Fibroblast of mammary gland (primary cell): Measurements from ENCODE around the gene CORO2B.

Experiments
- DNase-seq: peaks from one replicate; pipeline ENCODE4 v3.0.0-alpha.2; 2010; ENCODE audit warnings: low read depth
- H3K4me3 ChIP-seq: 2 replicates; pipeline ENCODE4 v1.5.1; 2011; ENCODE audit warnings: low read depth, mild to moderate bottlenecking, low read length, moderate library complexity; ENCODE audit not compliant: control insufficient read depth
- CTCF ChIP-seq: conservative IDR thresholded peaks from 2 replicates; pipeline ENCODE4 v1.5.1; 2011; ENCODE audit warnings: low read depth, low read length, inconsistent platforms; ENCODE audit not compliant: control insufficient read depth, insufficient read depth

Gene CORO2B

DNA sequence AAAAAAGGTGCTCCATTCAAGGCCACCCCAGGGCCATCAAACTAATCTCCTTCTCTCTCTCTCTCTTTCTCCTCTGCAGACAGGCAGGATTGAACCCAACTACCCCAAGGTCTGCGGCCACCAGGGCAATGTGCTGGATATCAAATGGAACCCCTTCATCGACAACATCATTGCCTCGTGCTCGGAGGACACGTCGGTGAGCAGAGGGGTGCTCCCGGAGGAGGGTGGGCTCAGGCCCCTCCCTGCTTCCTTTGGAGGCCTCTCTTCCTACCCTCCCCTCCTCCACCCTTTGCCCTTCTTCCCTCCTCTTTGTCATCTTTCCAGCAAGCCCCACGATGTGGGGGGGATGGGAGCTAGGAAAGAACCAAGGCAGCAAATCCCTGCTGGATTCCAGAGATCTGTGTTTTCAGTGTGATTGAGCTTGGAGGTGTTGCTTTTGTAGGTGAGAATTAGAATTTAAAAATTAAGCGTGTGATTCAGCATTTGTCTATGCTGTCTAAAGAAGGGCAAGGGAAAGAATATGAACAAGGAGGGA is 116.3 kb downstream of the CORO2B start:
- H3K4me3 ChIP-seq = no peak overlapping the region
- DNase-seq = no peak
- no peak for TF ChIP-seq CTCF

DNA sequence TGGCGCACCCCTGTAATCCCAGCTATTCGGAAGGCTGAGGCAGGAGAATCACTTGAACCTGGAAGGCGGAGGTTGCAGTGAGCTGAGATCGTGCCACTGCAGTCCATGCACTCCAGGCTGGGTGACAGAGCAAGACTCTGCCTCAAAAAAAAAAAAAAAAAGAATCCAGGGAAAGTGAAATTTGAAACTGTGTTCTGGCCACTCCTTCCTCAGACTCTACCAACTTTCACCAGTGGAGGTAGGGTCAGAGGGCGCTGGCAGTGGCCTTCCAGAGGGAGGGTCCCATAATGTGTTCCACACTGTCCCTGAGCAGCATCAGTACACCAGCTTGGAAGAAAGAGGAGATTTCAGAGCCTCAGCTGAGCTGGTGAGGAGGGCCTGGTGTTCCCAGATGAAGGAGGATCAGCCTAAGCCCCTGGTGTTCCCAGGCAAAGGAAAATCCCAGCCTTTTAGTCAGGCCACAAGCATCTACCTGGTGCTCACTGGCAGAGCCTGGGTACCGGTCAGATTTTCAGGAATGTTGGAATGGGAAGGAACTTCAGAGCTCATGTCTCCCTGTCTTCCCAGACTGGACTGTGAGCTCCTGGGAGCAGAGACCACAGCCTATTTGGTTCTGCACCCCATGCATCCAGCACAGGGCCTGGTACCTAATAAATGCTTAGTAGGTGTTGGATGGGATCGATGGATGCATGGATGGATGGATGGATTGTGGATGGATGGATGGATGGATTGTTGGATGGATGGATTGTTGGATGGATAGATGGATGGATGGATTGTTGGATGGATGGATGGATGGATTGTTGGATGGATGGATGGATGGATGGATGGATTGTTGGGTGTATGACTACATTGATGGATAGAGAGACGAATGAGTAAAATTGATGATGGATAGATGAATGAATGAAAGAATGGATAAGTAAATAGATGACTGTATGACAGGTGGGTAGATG is 117.9 kb downstream of the CORO2B start:
- DNase-seq = no peak
- no peak for TF ChIP-seq CTCF
- no peak overlapping the region for H3K4me3 ChIP-seq

- DNase-seq = no peak
- TF ChIP-seq CTCF = no peak
- H3K4me3 ChIP-seq = no peak overlapping the region
These were observed 119.2 kb downstream of the CORO2B start for GRCh38 chr15:68697711-68698690.

DNA sequence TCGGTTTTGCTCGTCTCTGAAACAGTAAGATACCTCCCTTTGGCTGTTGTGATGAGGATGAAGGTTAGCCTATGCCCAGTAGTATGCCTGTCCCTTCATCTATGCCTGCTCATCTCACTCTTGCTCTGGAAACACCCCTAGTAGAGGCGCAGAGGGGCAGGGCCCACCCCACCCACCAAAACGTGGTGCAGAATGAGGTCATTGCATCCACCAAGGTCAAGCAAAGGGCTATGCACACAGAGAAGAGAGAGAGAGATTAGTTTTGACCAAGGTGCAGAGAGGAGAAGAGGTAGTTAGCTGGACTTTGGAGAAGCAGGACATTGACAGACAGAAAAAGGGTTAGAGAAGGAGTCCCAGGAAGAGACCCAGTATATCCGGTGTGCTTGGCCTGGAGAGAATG is 119.9 kb downstream of the CORO2B start:
- no peak for TF ChIP-seq CTCF
- no peak overlapping the region for H3K4me3 ChIP-seq
- no peak for DNase-seq

GRCh38 chr15:68699124-68699880 is 120.5 kb downstream of the CORO2B start:
- no peak overlapping the region for H3K4me3 ChIP-seq
- TF ChIP-seq CTCF = no peak
- DNase-seq = no peak
